Inferior parietal cortex (tissue), 1 donor: Measurements from ENCODE around the gene SYF2.
"Not testable (repeated sequence)": the region's sequence is repeated elsewhere in the genome, so short reads cannot be mapped to it uniquely, and the experiment has no call there.

Source experiments
- DNase-seq: peaks from one replicate; pipeline ENCODE4 v3.0.0-alpha.2; 2016; ENCODE audit errors: extremely low spot score

SYF2 gene

GRCh38 chr1:25232027-25232865, at the start of gene SYF2:
SYF2 (minus strand) TSS chr1:25232502; CDS start chr1:25232467, 35 bp downstream.
- DNase-seq: peak; percentile 97

DNA sequence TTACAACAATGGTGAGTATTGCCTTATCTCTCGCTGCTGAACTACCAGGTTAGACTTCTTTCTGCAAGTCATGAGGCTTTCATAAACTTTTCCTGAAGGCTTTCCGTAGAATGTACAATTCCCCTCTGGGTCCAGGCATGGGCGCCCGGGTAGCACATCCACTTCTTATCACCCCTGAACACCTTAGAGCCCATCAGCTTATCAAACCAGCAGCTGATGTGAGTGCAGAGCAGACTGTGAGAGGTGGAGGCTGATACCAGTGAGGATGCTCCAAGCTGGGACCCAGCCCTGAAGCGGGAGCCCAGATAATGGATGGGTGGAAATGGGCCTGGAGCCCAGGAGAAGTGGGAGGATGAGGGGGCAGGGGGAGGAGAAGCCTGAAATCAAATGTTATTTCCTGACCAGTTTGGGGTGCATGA, 47.4 kb upstream of the SYF2 start:
- DNase-seq: not testable (repeated sequence)

- not testable (repeated sequence) for DNase-seq
Observed at GRCh38 chr1:25278790-25279189, 46.5 kb upstream of the SYF2 start.

- DNase-seq: not testable (repeated sequence)
Observed at GRCh38 chr1:25278358-25278757, 46.1 kb upstream of the SYF2 start.

DNA sequence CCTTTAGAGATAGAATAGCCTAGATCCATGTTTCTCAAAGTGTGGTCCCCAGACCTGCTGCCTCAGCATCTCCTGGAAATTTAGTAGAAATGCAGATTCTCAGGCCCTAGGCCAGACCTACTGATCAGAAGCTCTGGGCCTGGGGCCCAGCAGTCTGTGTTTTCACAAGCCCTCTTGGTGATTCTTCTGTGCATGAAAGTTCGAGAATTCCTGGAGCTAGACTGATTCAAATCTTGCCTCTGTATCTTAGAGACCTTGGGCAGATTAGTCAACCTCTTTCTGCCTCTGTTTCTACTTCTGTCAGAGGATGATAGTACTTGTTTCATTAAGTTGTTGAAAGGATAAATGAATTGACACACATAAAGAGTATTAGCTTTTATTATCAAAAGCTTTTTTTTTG, 45.0 kb upstream of the SYF2 start:
- not testable (repeated sequence) for DNase-seq

DNA sequence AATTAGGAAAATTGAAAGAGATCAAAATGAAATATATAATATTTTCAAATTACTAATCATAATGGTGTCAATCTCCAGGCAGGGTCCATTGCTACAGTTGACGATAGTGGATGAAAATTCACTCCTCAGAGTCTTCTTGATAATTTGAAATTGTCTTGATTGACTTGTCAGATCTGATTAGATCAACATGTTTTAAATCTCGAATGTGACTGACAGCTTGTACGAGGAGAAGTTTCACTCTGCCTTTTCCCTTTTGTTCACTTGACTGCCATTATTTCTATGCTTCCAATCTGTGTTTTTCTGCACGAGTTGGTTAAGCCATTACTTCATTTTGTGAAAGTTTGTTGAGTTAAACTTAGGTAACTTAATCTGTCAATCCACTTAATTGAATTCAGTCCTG, 43.3 kb upstream of the SYF2 start:
- not testable (repeated sequence) for DNase-seq

DNA sequence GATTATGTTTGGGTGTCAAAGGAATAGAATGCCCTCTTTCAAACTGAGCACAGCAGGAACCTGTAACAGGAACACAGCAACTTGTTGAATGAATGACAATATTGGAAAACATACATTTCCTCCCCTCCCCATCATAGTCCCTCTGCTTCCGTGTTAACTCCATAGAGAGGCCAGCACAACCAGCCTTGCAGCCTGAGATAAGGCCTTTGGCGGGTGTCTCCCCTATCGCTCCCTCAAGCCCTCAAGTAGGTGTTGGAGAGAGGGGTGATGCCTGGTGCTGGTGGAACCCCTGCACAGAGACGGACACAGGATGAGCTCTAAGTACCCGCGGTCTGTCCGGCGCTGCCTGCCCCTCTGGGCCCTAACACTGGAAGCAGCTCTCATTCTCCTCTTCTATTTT, 39.9 kb upstream of the SYF2 start, which contains the start of gene RHD:
Gene RHD (plus strand): TSS at position 272 of the 400 bp plus-strand sequence. CDS start 39 bp downstream, at position 311.
- not testable (repeated sequence) for DNase-seq

DNA sequence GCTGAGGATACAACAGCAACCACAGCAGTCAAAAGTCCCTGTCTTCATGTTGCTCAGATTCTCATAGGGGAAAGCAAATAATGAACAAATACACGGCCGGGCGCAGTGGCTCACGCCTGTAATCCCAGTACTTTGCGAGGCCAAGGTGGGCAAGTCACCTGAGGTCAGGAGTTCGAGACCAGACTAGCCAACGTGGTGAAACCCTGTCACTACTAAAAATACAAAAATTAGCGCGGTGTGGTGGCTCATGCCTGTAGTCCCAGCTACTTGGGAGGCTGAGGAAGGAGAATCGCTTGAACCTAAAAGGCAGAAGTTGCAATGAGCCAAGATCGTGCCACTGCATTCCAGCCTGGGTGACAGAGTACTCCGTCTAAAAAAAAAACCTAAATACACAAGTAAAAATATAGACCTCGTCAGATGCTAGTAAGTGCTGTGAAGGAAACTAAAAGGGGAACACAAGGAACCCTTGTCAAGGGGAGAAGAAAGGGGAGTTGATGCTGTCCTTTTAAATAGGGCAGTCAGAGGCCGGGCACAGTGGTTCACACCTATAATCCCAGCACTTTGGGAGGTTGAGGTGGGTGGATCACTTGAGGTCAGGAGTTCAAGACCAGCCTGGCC, 36.0 kb upstream of the SYF2 start:
- not testable (repeated sequence) for DNase-seq

- DNase-seq: peak; percentile 51
Observed at GRCh38 chr1:25267288-25268142, 35.2 kb upstream of the SYF2 start.

GRCh38 chr1:25266554-25267287, 34.4 kb upstream of the SYF2 start:
- not testable (repeated sequence) for DNase-seq

DNA sequence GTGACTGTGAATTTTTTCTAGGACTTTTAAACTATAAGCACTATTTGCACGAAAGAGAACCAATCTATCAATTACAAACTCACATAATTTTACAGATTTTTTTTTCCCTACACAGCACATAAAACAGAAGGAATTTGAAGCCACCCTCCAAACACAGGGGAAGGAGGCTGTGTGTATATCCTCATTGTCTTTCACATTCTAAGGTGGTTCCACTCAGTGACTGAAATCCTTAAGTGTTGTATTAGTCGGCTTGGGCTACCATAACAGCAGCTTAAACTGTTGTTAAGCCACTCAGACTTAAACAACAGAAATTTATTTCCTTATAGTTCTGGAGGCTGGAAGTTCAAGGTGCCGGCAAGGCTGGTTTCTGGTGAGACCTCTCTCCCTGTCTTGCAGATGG, 28.0 kb upstream of the SYF2 start:
- not testable (repeated sequence) for DNase-seq

- DNase-seq: not testable (repeated sequence)
Observed at GRCh38 chr1:25259813-25260212, 27.5 kb upstream of the SYF2 start.

DNA sequence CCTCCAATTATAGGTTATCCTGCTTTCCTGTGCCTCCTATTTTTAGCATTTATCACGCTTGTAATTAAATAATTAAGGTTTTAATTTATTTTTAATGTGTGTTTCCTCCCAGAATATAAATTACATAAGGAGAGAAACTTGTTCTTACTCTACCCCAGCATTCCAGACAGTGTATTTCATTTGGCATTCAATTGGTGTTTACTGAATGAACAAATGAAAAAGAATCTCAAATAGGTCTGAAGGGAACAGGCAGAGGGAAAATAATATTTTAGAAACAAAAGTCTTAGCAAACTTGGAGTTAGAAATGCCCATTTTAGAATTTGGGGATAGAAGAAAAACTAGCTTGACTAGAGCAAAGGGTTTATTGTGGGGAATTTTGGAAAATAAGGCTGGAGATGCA, 24.9 kb upstream of the SYF2 start:
- no peak for DNase-seq

GRCh38 chr1:25256578-25256965, 24.3 kb upstream of the SYF2 start:
- no peak for DNase-seq

DNA sequence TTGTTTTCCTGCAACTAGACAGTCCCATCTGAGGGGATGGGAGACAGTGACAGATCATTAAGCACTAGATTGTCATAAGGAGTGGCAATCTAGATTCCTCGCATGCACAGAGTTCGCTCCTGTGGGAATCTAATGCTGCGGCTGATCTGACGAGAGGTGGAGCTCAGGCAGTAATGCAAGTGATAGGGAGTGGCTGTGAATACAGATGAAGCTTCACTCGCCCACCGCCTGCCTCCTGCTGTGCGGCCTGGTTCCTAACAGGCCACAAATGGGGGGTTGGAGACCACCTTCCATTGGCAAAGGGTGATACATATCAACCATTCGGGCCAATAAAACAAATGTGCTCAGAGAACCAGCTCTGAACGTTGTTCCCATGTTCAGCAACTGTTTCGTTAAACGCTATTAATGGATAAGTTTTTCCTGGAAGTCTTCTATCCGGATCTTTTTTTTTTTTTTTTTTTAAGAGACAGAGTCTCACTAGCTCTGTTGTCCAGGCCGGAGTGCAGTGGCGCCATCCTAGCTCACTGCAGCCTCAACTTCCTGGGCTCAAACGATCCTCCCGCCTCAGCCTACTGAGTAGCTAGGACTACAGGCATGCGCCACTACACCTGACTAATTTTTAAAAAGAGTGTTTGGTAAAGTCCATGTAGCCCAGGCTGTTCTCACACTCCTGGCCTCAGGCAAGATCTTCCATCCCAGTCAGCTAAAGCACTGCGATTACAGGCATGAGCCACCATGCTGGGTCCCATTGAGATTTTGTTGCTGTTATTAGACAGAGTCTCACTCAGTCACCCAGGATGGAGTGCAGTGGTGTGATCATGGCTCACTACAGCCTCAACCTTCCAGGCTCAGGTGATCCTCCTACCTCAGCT, 23.6 kb upstream of the SYF2 start:
- no peak for DNase-seq

GRCh38 chr1:25253911-25254310, 21.6 kb upstream of the SYF2 start:
- no peak for DNase-seq

DNA sequence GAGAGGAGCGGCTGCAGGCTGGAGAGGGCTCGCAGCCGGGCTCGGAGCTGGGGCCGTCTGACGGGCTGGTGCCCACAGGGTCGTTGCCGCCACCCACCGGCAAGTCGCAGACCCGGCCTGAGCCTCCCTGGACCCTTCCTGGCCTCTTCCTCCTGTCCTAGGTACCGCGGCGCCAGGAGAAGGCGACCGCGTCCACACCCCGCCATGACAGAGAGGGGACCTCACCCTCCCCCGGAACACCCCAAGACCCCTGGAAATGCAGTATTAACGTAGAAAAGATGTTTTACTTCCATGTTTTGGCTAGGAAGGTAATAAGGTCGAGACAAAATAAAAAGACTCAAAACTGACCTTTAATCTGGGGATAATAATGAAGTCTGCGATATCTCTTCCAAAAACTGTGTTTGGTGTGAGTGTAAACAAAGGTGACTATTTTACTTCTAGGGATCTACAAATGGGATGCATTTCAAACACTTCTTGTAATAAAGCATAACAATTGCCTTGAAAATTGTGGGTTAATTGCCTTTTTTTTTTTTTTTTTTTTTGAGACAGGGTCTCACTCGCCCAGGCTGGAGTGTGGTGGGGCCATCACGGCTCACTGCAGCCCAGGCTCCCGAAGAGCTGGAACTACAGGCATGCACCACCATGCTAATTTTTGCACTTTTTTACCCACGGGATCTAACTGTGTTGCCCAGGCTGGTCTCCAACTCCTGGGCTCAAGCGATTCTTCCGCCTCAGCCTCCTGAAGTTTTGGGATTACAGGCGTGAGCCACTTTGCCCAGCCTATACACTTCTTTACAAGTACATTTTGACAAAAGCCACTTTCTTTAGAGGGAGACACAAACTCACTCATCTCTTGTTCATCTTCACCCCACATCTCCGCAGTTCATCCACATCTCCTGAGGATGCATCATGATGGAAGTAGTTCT, 15.8 kb upstream of the SYF2 start:
- DNase-seq: no peak

DNA sequence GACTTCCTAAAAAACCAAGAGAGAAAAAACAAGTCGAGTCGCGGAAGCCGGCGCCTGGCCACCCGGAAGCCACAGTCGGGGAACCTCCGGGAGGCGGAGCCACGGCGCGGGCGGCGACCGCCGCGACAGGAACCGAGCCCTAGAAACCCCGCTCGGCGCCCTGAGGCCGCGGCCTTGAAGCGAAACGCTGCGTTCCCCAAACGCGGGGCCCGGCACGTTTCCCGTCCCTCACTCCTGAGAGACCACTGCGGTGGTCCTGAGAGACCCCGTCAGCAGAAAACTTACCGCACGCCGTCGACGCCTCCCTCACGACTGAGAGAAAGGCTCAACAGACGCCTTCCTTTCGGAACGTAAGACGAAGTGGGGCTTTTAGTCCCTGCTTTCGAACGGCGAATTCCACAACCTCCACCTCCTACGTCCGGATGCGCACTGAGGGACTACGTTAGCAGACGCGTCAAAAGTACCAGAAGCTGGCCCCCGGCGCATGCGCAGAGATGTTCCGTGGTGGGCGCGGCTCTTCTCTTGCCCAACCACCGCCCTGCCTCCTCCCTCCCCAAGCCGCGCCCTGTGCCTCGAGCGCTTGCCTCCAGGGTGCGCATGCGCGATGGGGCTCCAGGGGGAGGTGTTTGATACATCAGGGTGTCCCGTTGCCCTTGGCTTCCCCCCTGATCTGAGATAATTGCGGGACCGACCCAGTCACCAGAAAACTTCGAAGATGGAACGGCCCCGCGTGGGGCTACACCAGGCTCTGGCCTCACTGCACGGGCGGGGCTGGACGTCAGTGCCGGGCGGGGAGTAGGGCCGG, 14.9 kb upstream of the SYF2 start, which contains the start of gene RSRP1:
Gene RSRP1 (minus strand): TSS at position 431 of the 805 bp plus-strand sequence. CDS start 491 bp downstream, outside the sequence.
- DNase-seq: peak; percentile 100
